ENCODE data around the gene CEBPZOS.

CEBPZOS gene

GRCh38 chr2:37180006-37180639 is 16.2 kb upstream of the CEBPZOS start:
- no peak overlapping the region for H3K4me3 ChIP-seq (ENCODE audit: low read depth, low read length)
- no peak for TF ChIP-seq CTCF (IDR thresholded peaks at IDR 0.05; ENCODE audit: low read depth, low read length, missing control alignments)
- in situ Hi-C loops (cut with HindIII; ENCODE audit: low sequenced_read_pairs) = no loop called here
- DNase-seq (ENCODE audit: low read depth) = no peak

DNA sequence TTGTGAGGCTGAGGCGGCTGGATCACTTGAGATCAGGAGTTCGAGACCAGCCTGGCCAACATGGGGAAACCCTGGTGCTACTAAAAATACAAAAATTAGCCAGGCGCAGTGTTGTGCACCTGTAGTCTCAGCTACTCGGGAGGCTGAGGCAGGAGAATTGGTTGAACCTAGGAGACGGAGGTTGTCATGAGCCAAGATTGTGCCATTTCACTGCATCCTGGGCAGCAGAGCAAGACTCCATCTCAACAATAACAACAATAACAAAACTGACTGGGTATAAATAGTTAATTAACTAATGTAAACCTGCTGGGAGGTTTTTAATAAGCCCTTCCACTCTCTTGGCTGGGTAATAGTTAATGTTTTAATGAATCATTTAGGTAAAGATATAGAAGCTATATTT is 15.7 kb upstream of the CEBPZOS start:
- no peak for DNase-seq (ENCODE audit: low read depth)
- no peak for TF ChIP-seq CTCF (IDR thresholded peaks at IDR 0.05; ENCODE audit: low read depth, low read length, missing control alignments)
- H3K4me3 ChIP-seq (ENCODE audit: low read depth, low read length) = no peak overlapping the region
- in situ Hi-C loops (cut with HindIII; ENCODE audit: low sequenced_read_pairs) = no loop called here

DNA sequence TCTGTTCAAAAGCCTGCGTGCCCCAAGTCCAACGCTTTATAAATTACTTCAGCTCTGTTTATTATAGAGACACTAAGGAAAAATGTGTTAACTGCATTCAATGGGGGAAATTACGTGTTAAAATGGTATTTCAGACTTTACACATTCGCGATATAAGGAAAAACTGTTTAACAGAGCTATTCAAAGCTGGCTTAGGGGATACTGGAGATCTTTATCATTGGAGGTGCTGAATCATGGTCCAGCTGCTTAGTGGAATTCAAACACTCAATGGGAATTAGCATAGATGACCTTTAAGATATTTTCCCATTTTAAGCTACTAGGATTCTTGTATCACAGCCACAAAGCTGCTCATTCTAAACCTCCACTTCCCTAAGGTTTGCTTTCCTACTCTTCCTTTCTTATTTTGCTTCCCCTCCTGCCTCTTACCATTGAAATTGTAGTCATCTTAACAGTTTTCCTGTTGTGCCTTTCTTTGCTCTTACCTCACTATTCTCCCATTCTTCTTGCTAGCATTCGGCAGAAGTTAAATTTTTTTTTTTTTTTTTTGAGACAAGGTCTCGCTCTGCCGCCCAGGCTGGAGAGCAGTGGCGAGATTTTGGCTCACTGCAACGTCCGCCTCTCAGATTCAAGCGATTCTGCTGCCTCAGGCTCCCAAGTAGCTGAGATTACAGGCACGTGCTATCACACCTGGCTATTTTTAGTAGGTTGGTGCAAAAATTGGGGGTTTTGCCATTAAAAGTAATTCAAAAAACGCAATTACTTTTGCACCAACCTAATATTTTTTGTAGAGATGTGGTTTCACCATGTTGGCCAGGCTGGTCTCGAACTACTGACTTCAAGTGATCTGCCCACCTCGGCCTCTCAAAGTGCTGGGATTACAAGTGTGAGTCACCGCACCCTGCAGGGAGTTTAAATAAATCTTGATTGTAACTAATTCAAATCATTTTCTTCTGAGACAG is 14.3 kb upstream of the CEBPZOS start:
- in situ Hi-C loops (cut with HindIII; ENCODE audit: low sequenced_read_pairs) = no loop called here
- TF ChIP-seq CTCF (IDR thresholded peaks at IDR 0.05; ENCODE audit: low read depth, low read length, missing control alignments) = no peak
- H3K4me3 ChIP-seq (ENCODE audit: low read depth, low read length) = no peak overlapping the region
- no peak for DNase-seq (ENCODE audit: low read depth)

DNA sequence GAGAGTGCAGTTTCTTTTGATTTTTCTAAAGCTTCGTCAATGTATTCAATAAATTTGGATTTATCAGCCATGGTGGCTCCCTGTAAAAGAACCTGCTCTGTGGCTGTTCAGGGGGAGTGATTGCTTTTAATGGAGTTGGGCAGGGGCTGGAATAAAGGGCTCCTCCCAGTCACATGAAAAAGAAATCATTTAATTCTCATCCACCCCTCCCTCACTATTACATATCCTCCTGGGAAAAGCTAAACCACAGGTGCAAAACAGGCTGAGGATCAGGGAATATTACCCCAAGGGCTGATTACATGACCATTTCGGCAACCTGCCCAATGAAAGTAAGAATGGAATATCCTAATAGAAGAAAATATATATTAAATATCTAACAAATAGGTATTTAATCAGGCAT is 7.7 kb upstream of the CEBPZOS start, which contains the start of gene SULT6B1:
Gene SULT6B1 (minus strand): TSS at position 101 of the 400 bp plus-strand sequence. CDS start 30 bp downstream, at position 71.
- no peak for TF ChIP-seq CTCF (IDR thresholded peaks at IDR 0.05; ENCODE audit: low read depth, low read length, missing control alignments)
- H3K4me3 ChIP-seq (ENCODE audit: low read depth, low read length) = no peak within 1 kb of the TSS
- DNase-seq (ENCODE audit: low read depth) = no peak
- in situ Hi-C loops (cut with HindIII; ENCODE audit: low sequenced_read_pairs) = no loop called here

DNA sequence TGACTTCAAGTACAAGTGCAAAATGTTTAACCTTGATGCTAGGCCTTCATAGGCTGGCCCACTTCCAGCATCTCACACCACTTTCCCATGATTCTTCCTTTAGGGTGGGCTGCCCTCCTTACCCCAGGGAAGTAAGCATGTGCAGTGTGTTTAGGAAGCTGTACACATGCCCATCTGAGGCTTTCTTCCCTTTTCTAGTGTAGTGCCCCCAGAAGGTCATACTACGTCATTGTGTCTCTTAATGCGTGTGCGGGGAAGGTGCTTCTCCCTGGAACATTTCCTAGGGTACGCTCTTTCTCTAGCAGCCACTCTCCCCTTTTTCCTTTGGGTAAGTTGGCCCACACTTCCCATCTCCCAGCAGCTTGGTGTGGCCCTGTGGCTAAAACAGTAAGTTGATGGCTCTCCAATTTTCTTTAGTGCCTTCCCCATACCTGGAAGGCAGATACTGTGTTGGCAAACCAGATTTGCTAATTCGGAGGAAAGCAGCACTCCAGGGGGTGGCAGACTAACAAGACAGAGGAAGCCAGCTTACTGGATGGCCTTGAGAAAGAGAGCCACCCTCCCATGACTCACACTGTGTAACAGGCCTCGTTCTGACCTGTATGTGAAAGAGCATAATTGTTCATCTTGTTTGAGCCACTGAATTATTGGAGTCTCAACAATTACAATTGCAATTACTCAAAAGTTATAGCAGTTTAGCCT is 6.7 kb upstream of the CEBPZOS start:
- H3K4me3 ChIP-seq (ENCODE audit: low read depth, low read length) = no peak overlapping the region
- TF ChIP-seq CTCF (IDR thresholded peaks at IDR 0.05; ENCODE audit: low read depth, low read length, missing control alignments) = no peak
- in situ Hi-C loops (cut with HindIII; ENCODE audit: low sequenced_read_pairs) = no loop called here
- peak; percentile 84 for DNase-seq (ENCODE audit: low read depth)

DNA sequence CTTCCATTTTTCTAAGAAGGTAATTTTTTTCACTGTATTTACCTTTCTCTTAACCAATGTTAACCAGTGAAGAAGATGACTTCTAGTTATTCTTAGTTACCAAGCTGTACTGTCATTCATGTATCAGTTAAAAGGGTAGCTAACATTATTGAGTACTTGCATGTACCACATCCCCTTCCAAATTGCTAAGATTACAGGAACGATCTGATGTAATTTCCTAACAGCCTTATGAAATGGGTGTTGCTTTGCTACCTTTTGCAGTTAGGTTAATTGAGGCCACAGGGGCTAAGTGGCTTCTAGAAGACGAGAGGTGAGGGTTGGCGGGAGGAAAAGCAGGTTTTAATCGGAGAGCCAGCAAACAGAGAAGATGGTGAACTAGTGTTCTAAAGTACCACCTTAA is 6.0 kb upstream of the CEBPZOS start:
- no peak for TF ChIP-seq CTCF (IDR thresholded peaks at IDR 0.05; ENCODE audit: low read depth, low read length, missing control alignments)
- no peak overlapping the region for H3K4me3 ChIP-seq (ENCODE audit: low read depth, low read length)
- in situ Hi-C loops (cut with HindIII; ENCODE audit: low sequenced_read_pairs) = no loop called here
- DNase-seq (ENCODE audit: low read depth) = no peak
